ENCODE data around the gene WDR36.

The WDR36 gene

DNA sequence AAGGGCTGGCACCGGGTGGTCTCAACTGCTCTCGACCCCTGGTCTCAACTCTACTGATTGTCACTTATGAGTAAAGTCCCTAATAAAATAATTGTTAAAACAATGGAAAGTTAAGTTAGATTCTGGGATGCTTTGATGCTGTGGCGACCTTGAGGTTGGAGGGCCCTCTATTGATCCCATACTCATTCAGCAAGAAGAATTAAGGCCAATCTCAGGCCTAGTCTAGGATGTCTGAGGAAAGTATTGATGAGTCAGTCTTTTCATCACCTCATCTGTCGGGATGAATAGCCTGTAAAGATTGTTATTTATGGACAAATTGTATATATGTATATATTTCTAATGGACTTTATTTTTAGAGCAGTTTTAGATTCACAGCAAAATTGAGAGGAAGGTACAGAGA is 50.8 kb downstream of the WDR36 start:
- no peak for DNase-seq
- TF ChIP-seq CTCF (IDR thresholded peaks at IDR 0.05), result no peak
- Mint-ChIP-seq H3K27me3 (ENCODE audit: low read depth, poor library complexity) (peaks cover 18% of the 10 kb centered on the region), H3K27ac (no peak overlapping the region), H3K4me1 (no peaks in the 10 kb centered on the region), H3K9me3 (no peaks in the 10 kb centered on the region), H3K36me3 (ENCODE audit: low read depth) (no peaks in the 10 kb centered on the region), H3K4me3 (no peak overlapping the region)

- no peaks in the 10 kb centered on the region for H3K36me3 Mint-ChIP-seq (ENCODE audit: low read depth)
- TF ChIP-seq CTCF (IDR thresholded peaks at IDR 0.05), result no peak
- H3K27me3 Mint-ChIP-seq (ENCODE audit: low read depth, poor library complexity), result peaks cover 25% of the 10 kb centered on the region
- no peak overlapping the region for H3K27ac Mint-ChIP-seq
- no peak for DNase-seq
- H3K4me1 Mint-ChIP-seq, result no peaks in the 10 kb centered on the region
- H3K9me3 Mint-ChIP-seq, result no peaks in the 10 kb centered on the region
- H3K4me3 Mint-ChIP-seq, result no peak overlapping the region
Observed at GRCh38 chr5:111143910-111144309, 51.8 kb downstream of the WDR36 start.

DNA sequence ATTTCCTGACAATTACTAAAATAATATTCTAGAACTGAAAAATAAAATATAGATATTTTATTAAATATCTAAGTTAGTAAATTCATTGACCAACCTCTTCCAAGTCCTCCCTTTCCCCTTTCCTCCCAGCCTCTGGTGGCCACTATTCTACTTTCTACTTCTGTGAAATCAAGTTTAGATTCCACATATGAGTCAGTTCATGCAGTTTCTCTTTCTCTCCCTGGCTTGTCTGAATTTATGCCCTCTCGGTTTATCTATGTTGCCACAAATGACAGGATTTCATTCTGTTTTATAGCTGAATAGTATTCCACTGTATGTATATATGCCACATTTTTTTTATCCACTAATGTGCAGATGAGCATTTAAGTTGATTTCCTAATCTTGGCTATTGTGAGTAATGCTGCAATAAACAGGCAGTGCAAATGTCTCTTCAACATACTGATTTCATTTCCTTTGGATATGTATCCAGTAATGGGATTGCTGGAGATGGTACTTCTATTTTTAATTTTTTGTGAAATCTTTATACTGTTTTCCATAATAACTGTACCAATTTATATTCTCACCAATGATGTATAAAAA is 52.3 kb downstream of the WDR36 start:
- H3K4me1 Mint-ChIP-seq, result no peaks in the 10 kb centered on the region
- peaks cover 25% of the 10 kb centered on the region for H3K27me3 Mint-ChIP-seq (ENCODE audit: low read depth, poor library complexity)
- DNase-seq, result no peak
- TF ChIP-seq CTCF (IDR thresholded peaks at IDR 0.05), result no peak
- H3K4me3 Mint-ChIP-seq, result no peak overlapping the region
- H3K36me3 Mint-ChIP-seq (ENCODE audit: low read depth), result no peaks in the 10 kb centered on the region
- H3K9me3 Mint-ChIP-seq, result no peaks in the 10 kb centered on the region
- H3K27ac Mint-ChIP-seq, result no peak overlapping the region

GRCh38 chr5:111146053-111146452 is 53.9 kb downstream of the WDR36 start:
- H3K27me3 Mint-ChIP-seq (ENCODE audit: low read depth, poor library complexity), result peaks cover 22% of the 10 kb centered on the region
- no peak for TF ChIP-seq CTCF (IDR thresholded peaks at IDR 0.05)
- H3K4me3 Mint-ChIP-seq, result no peak overlapping the region
- DNase-seq, result no peak
- no peaks in the 10 kb centered on the region for H3K4me1 Mint-ChIP-seq
- no peaks in the 10 kb centered on the region for H3K9me3 Mint-ChIP-seq
- H3K36me3 Mint-ChIP-seq (ENCODE audit: low read depth), result no peaks in the 10 kb centered on the region
- H3K27ac Mint-ChIP-seq, result no peak overlapping the region

DNA sequence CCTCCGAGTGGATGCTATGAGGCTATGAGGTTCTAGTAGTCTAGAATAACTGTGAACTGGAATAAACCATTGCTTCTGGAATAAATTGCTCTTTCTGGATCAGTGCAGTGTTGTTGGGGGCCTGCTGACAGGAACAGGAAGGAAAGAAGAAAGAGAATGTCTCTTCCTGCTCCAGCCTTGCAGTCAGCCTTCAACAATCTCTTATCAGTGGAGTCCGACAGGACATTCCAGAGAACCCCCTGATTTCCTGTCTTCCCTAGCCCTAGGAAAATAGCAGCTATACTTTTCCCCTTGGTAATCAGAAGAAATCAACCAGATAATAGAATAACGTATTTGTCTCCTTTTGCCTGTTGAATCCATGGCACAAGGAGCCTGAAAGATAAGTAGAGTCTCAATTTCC is 55.4 kb downstream of the WDR36 start:
- peaks cover 27% of the 10 kb centered on the region for H3K27me3 Mint-ChIP-seq (ENCODE audit: low read depth, poor library complexity)
- TF ChIP-seq CTCF (IDR thresholded peaks at IDR 0.05), result no peak
- H3K4me1 Mint-ChIP-seq, result no peaks in the 10 kb centered on the region
- no peaks in the 10 kb centered on the region for H3K36me3 Mint-ChIP-seq (ENCODE audit: low read depth)
- no peak overlapping the region for H3K4me3 Mint-ChIP-seq
- no peak overlapping the region for H3K27ac Mint-ChIP-seq
- H3K9me3 Mint-ChIP-seq, result no peaks in the 10 kb centered on the region
- no peak for DNase-seq

DNA sequence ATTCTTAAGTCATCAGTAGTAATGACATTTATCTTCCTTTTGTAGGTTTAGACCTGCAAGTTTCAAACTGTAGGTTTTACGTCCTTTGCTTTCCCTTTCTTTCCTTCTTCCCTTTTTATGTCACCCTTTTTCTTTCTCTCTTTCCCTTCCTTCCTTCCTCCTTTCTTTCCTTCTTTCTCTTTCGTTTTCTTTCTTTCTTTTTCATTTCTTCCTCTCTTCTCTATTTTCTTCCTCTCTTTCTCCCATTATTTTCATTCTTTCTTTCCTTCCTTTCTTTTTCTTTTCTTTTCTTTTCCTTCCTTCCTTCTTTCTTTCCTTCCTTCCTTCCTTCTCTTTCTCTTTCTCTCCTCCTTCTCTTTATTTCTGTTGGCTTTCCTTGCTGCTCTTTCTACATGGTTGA is 59.9 kb downstream of the WDR36 start:
- TF ChIP-seq CTCF (IDR thresholded peaks at IDR 0.05), result no peak
- no peak for DNase-seq
- no peak overlapping the region for H3K27ac Mint-ChIP-seq
- H3K27me3 Mint-ChIP-seq (ENCODE audit: low read depth, poor library complexity), result peaks cover 27% of the 10 kb centered on the region
- no peak overlapping the region for H3K4me3 Mint-ChIP-seq
- no peaks in the 10 kb centered on the region for H3K36me3 Mint-ChIP-seq (ENCODE audit: low read depth)
- no peaks in the 10 kb centered on the region for H3K4me1 Mint-ChIP-seq
- H3K9me3 Mint-ChIP-seq, result no peaks in the 10 kb centered on the region

Data from nephron progenitor cell (in vitro differentiated cells).